Globus pallidus (tissue), 1 donor: ENCODE results near the gene RAB29.
A peak's percentile ranks its signal among the peaks of the same experiment; 100 is the strongest.
"Not testable (repeated sequence)": the region's sequence is repeated elsewhere in the genome, so short reads cannot be mapped to it uniquely, and the experiment has no call there.

Experiments
- DNase-seq: peaks from one replicate; pipeline ENCODE4 v3.0.0-alpha.2; 2015; ENCODE audit warnings: low spot score

Gene RAB29

DNA sequence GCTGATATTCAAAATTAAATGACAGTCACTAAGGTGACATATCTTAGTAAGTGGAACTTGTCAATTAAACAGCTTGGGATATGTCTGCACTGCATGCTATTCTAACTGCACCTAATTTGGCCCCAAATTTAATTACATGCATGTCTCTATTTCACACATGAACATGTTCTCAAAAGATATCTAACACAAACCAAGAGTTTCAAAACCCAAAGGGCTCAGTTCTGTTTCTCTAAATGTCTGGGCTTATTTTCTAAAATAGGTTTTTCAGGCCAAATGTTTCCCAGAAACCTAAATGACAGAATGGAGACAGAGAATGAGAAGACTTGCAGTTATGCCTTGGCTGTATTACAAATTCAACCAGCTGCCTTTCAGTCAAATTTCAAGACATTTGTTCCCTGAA lies 11.3 kb downstream of the RAB29 start:
- DNase-seq, result no peak

DNA sequence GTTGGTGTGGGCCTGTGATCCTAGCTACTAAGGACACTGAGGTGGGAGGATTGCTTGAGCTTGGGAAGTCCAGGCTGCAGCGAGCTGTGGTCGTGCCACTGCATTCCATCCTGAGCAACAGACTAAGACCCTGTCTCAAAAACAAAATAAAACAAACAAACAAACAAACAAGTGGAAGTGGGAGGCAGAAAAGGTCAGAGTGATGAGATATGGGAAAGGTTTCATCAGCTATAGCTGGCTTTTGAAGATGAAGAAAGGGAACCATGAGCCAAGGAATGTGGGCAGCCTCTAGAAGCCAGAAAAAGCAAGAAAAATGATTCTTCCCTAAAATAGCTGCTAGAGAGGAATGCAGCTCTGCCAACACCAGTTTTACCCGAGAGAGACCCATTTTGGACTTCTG lies 14.7 kb downstream of the RAB29 start:
- DNase-seq, result no peak

DNA sequence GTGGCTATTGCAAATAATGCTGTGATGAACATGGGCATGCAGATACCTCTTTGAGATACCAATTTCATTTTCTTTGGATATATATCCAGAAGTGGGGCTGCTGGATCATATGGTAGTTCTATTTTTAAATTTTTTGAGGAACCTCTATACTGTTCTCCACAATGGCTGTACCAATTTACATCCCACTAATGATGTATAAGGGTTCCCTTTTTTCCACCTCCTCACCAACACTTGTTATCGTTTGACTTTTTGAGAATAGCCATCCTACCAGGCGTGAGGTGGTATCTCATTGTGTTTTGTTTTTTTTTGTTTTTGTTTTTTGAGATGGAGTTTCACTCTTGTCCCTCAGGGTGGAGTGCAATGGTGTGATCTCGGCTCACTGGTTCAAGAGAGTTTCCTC lies 18.7 kb downstream of the RAB29 start:
- no peak for DNase-seq

- DNase-seq, result no peak
These were observed 20.4 kb downstream of the RAB29 start for GRCh38 chr1:205754857-205755256.

- no peak for DNase-seq
These were observed 24.1 kb downstream of the RAB29 start for GRCh38 chr1:205751036-205751651.

GRCh38 chr1:205750138-205751035 lies 24.9 kb downstream of the RAB29 start, which contains the start of gene NUCKS1:
NUCKS1 (minus strand) TSS chr1:205750182; CDS start chr1:205749973, 209 bp downstream.
- DNase-seq, result peak; percentile 99

GRCh38 chr1:205749234-205750137 lies 25.8 kb downstream of the RAB29 start:
- DNase-seq, result peak; percentile 95

GRCh38 chr1:205748403-205749233 lies 26.7 kb downstream of the RAB29 start:
- DNase-seq, result peak; percentile 43

DNA sequence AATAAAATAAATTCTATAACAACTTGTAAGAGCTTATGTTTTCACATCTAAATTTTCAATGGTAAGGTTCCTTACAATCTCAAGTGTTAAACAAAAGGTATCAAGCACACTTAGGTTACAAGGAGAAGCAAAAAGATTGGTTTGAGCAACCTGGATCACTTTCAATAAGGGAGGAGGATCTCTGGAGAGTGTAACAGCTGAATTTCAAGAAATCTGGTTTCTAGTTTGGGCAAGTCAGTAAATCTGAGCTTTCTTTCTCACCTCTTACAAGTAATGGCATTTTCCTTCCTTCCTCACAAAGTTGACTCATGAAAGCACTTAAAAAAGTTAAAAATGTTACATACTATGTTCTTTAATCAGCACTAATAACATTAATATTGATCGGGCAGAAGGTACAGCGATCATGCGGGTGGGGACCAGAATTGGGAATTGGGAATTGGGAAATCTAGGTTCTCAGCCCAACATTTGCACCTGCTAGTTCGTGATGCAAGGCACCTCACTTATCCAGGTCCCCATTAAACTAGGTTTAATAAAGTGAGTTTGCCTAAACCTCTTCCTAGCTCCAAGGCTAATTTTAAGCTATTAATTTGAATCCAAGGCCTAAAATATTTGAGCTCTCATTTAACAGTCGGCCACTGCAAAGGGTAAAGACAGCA lies 28.4 kb downstream of the RAB29 start:
- no peak for DNase-seq

DNA sequence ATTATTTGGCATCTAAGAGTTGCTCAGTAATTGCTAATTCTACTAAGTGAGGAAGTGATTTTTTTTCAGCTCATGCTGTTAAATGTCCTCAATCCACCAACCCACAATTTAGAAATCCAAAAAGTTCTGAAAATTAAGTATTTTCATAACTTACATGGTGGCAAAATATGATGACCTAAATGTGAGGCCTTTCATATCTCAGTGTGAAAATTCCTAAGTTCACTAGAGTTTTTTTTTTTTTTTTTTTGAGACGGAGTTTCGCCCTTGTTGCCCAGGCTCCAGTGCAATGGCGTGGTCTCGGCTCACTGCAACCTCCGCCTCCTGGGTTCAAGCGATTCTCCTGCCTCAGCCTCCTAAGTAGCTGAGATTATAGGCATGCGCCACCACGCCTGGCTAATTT lies 30.9 kb downstream of the RAB29 start:
- DNase-seq, result no peak

DNA sequence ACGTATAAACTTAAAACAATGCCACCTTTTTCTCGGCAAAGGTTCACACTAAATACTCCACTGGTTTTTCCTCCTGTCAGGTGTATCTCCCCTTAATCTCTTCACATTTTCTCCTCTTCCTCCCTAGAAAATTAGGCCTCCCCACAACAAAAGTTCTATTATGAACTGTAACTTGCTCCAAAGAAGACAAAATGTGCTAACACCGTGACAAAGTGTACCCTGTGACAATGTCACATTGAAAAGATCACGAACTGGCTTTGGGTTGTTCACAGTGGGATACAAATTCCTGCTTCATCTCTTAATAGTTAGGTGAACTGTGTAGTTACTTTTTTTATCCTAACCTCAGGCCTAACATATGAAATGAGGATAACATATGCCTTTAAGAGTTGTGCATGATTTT lies 31.3 kb downstream of the RAB29 start:
- no peak for DNase-seq

DNA sequence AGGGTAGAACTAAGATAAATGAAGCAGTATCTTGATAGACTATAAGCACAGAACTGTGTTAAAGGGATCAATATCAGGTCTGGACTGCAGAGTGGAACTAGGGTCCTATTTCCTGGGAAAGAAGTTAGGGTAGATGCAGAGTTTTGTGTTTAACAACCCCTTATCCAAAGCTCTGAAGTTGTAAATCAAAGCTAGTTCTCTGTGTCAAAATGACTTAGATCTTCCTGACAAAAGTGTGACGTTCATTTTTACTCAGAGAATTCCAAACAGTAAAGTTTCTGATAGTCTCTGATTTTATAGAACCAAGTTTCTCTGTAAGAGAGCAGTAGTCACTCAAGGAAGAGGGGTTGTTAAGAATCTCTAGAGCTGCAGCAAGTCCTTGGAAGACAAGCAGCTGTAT lies 33.6 kb downstream of the RAB29 start:
- DNase-seq, result no peak

DNA sequence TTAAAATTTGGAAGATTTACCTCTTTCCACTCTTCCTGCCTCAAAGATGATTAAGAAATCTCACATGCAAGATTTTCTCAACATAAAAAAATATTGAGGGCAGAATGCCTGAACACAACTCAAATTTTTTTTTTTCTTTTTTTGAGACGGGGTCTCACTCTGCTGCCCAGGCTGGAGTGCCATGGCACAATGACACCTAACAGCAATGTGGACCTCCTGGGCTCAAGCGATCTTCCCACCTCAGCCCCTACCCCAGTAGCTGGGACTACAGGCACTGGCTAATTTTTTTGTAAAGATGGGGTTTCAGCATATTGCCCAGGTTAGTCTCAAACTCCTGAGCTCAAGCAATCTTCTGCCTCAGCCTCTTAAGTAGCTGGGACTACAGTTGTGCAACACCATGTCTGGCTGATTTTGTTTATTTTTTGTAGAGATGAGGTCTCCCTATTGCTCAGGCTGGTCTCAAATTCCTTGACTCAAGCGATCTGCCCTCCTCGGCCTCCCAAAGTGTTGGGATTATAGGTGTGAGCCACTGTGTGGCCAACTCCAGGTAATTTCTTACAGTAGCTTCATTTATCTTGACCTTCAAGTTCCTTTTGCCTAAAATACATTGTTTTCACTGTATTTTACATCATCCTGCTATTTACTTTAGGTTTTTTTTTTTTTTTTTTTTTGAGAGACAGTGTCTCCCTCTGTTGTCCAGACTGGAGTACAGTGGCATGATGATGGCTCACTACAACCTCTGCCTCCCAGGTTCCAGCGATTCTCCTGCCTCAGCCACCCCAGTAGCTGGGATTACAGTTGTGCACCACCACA lies 35.7 kb downstream of the RAB29 start:
- no peak for DNase-seq

DNA sequence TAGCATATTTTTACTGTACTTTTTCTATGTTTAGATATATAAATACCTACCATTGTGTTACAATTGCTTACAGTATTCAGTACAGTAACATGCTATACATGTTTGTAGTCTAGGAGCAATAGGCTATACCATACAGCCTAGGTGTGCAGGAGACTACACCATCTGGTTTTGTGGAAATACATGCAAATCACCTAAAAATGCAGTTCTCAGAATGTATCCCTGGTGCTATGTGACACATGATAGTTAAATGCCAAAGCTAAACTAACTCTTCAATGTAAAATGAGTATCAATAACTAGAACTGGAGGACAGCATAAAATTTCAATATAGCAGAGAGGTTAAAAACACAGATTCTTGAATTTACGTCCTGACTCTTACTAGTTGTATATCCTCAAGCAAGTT lies 40.1 kb downstream of the RAB29 start:
- DNase-seq, result no peak

- DNase-seq, result no peak
These were observed 41.7 kb downstream of the RAB29 start for GRCh38 chr1:205733438-205734175.

DNA sequence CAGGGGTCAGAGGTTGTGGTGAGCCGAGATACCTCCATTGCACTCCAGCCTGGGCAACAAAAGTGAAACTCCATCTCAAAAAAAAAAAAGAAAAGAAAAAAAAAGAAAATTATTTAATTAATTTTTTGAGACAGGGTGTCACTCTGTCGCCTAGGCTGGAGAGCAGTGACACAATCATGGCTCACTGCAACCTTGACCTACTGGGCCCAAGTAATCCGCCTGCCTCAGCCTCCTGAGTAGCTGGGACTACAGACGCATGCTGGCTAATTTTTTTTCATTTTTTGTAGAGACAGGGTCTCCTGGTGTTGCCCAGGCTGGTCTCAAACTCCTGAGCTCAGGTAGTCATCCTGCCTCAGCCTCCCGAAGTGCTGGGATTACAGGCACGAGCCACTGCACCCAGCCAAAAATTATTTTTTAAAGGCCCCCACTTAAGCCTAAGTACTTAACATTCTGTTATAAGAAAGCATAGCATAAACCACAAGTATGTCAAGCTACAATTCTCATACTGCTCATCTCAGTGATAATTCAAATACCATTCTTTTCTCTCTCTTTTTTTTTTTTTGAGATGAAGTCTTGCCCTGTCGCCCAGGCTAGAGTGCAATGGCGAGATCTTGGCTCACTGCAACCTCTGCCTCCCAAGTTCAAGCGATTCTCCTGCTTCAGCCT lies 45.2 kb downstream of the RAB29 start:
- no peak for DNase-seq

DNA sequence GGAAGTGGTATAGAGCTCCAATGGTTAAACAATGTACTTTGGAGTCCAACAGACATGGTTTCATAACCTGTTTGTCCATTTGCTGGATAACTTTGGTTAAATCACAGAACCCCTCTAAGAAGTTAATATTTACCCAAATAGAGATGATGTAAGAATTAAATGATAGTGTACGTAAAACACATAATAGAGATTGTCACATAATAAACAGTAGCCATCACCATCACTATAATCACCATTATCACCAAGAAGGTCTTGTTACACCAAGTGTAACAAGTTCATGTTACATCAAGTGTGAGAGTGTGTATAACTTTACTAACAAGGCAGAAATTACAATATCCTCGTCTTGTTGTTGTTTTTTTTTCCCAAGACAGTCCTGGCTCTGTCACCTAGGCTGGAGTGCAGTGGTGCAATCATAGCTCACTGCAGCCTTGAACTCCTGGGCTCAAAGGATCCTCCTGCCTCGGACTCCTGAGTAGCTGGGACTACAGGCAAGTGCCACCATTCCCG lies 48.6 kb downstream of the RAB29 start:
- no peak for DNase-seq

DNA sequence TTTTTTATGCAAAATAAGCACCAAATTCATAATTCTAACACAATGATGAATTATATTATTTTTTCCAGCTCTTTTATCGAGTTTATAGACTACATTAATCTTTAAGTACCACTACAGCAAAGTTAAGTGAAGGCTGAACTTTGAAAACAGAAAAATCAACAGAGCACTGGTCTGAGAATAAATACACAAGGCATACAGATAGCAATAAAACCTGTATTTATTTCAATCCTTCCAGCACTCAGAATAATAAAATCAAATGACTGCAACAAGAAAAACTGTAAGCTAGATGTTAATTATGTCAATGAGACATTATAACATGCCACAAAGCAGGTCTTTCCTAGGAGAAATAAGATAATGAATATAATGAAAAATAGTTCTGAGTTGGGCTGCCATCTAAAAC lies 49.8 kb downstream of the RAB29 start:
- DNase-seq, result no peak

GRCh38 chr1:205720740-205721139 lies 54.5 kb downstream of the RAB29 start:
- not testable (repeated sequence) for DNase-seq
